RCC 7860 (cell line): ENCODE measurements around the gene ASAP2.

Experiments
- DNase-seq: peaks from one replicate; pipeline ENCODE4 v3.0.0-alpha.2; 2015; ENCODE audit warnings: low spot score
- FAIRE-seq: peaks from 2 replicates; lab custom pipeline; 2012; peaks lifted over from hg19 to GRCh38; lab: Jason Lieb, UNC

The ASAP2 gene

GRCh38 chr2:9310798-9311197 is 104.2 kb downstream of the ASAP2 start:
- DNase-seq (peak; percentile 59), FAIRE-seq (peak; percentile 8)

DNA sequence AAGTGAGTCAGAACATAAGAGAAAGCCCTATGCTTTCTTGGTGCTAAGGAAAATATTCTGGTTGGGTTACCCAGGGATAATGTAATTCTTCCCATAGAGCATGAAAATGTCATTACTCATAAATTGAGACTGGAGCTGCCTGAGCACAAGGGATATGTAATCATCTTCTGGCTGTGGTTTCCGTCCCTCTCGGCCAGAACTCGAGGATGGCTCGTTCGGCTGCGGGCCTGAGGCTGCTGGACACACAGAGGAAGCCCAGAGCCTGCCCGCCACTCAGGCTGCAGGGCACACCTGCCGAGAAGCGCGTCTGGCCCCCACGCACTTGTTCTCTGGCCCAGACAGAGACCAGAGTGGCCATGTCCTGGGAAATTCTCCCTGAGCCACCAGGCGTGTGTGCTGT is 104.9 kb downstream of the ASAP2 start:
- peak; percentile 92 for DNase-seq
- FAIRE-seq, result peak; percentile 91

DNA sequence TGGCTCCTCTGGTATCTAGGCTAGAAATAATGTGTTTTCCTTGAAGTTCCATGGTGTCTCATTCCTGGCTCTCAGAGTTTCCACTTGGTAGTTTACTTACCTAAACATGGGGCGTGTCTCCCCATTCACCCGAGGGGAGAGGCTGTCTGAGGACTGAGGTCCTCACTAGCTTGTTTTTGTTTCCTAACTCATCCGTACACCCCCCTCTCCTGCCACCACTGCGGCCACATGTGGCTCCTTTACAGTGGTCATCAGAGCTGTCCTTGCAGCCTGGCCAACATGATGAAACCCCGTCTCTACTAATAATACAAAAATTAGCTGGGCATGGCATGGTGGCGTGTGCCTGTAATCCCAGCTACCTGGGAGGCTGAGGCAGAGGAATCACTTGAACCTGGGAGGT is 106.0 kb downstream of the ASAP2 start:
- DNase-seq, result no peak
- no peak for FAIRE-seq

DNA sequence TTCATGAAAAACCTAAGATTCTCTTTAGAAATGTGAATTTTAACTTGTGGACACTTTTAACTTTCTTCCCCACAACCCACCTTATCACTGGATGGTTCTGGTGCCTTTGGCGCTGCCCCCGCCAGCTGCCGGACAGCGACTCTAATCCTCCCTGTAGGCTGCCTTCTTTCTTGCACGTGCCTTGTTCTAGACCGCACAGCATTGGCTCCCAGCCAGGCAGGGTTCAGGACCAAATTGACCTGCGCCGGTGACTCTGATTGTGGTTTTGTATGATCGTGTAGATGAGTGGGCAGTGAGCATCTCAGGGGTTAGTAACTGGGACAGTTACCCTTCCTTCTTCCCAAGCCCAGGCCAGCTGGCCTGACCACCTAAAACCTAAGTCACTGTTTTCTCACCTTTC is 106.8 kb downstream of the ASAP2 start:
- FAIRE-seq, result peak; percentile 91
- DNase-seq, result peak; percentile 94

DNA sequence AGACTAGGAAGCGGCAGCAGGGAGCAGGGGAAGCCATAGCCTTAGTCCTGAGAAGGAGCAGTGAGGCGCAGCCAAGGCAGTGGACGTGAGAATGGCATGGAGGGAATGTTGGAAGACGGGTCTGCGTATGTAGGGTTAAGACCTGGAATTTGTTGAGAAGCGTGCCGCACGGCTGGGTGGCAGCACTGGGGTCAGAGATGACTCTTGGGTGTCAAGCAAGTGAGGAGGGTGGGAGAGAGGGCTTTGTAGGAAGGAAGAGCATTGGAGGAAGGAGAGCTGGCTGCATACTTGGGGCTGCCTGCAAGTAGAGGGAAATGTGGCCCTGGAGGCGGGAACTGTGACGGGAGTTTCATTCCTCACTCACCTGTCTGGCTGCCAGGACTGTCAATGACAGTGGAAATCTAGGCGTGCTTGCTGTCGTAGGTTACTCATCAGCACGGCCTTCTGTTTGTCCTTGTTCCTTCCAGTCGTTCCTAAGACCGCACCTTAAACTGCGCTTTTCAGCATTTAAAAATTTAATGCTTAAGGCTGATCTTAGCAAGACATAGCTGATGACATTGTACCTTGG is 108.8 kb downstream of the ASAP2 start:
- FAIRE-seq, result no peak
- no peak for DNase-seq

DNA sequence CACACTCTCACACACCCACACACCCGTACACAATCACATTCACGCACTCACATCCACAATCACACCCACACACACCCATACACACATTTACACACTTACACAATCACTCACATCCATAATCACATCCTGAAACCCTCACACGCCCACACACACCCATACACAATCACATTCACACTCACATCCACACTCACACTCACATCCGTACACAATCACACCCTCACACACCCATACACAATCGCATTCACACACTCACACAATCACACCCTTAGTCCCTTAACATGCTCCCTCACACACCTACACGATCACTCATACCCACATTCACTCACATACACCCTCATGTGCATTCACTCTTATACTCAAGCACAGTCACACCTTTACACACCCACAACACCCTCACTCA is 110.9 kb downstream of the ASAP2 start:
- FAIRE-seq (no peak), DNase-seq (no peak)

- DNase-seq (no peak), FAIRE-seq (no peak)
These were observed 112.1 kb downstream of the ASAP2 start for GRCh38 chr2:9318461-9319337.

DNA sequence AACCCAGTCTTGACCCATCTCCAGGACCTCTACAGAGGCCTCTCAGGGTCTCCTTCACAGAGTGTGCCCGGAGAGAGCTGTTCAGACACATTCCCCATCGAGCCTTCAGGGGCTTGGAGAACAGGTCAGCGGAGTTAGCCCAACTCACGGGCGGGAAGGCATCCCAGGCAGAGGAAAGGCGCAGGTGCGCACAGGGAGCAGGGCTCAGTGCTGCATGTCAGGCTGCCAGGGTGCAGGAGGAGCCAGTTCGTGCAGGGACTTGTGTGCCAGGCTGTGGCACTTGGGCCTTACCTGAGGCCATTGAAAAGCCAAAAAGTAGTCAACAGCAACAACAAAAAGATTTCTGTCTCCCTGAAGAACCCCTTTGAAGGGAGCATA is 112.7 kb downstream of the ASAP2 start:
- no peak for DNase-seq
- no peak for FAIRE-seq

DNA sequence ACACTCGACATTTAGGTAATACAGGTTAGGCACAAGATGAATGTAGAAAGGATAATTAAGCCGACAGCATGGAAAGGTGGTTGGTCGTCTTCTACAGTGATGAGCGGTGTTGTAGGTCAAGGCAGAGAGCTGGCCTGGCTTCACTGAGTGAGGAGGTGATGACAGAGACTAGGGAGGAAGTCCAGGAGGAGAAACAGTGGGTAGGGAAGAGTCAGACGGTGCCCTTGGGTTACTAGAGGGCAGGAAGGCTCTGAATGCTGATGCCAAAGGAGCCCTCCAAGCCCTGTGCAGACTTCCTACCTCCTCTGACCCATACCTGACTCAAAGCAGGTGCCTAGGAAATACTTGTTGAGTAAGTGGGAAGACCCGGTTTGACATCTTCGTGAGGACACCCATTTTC is 116.0 kb downstream of the ASAP2 start:
- FAIRE-seq (no peak), DNase-seq (no peak)

- DNase-seq (no peak), FAIRE-seq (no peak)
These were observed 118.8 kb downstream of the ASAP2 start for GRCh38 chr2:9325428-9325827.

GRCh38 chr2:9326975-9327374 is 120.4 kb downstream of the ASAP2 start:
- FAIRE-seq (no peak), DNase-seq (peak; percentile 6)

GRCh38 chr2:9327873-9328352 is 121.3 kb downstream of the ASAP2 start:
- no peak for FAIRE-seq
- DNase-seq, result no peak

DNA sequence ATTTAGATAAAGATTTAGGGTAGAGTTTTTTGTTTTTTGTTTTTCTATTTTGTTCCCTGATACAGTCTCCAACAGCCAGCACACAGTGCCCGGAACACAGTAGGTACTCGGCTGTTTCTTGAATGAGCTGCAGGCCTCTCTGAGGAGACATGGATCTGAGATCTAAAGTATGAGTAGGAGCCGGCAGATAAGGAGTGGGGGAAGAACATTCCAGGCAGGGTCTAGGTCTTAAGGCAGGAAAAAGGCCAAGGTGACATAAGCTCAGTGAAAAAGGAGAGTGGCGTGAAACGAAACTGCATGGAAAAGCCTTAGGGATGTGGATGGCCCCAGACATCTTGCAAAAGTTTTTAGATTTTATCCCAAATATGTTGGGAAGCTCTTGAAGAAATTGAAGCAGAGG is 122.3 kb downstream of the ASAP2 start:
- no peak for FAIRE-seq
- no peak for DNase-seq

DNA sequence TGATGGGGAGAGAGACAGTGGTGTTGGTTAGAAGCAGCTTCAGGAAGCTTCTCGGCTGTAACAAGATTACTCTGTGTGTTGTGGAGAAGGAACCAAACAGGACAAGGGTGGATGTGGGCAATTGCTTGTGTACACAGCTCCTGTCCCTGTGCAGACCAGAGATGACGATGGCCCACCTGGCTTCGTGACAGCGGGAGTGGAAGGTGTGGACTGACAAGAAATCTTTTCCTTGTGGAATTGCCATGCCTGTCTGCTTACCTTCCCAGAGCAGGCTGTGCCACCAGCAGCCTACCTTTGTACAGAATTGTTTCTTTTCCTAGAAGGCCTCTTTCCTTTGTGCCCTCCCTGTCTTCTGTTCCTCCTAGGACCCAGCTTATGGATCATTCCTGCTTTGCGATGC is 122.9 kb downstream of the ASAP2 start:
- no peak for FAIRE-seq

GRCh38 chr2:9330612-9331270 is 124.1 kb downstream of the ASAP2 start:
- DNase-seq (no peak), FAIRE-seq (no peak)

More for the DNA sequence above, 122.9 kb downstream of the ASAP2 start:
- no peak for DNase-seq

GRCh38 chr2:9331704-9332103 is 125.1 kb downstream of the ASAP2 start:
- FAIRE-seq (no peak), DNase-seq (no peak)

DNA sequence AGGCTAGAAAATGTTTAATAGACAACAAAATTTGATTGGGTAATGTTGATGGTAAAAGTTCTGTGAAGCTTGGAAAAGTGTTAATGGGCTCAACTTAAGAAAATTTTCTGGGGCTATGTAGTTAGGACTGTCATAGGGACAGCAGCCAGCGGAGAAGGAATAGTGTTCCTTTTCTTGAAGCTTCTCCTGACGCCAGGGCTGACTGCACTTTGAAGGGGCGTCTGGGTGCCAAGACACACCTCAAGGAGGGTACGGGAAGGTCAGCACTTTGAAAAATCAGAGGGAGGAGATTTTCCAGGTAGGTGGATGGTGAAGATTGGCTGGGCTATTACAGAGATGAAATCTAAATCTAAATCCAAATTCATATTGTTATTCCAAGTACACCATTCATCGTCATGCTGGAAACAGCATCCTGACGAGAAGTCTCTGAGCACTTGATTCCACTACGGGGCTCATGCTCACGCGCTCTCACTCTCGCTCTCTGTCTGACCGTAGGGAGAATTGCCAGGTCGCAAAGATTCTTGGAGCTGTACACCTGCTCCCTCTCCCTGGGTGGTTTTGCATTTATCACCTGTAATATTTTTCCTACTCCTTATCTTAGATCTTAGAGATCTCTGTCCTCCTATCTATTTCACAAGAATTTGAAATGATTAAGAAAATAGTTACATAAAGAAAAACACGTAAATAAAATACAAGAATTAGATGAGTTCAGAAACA is 125.7 kb downstream of the ASAP2 start:
- no peak for FAIRE-seq
- DNase-seq, result no peak

DNA sequence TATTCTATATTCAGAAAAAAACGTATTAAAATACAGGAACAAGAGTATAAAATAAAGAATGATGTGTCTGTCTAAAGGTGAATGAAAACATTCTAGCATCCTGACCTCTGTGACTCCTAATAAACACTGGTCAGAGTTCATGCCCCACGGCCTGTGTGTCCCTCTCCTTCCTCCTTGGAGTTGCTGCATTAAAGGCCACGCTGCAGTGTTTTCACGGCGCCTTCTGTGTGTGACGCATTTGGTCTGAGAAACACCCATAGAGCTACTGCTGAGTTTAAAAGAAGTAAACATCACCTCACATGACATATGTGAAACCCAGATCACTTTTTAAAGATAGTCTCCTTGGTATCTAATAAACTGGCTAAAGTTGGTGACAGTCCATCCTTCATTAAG is 126.2 kb downstream of the ASAP2 start:
- FAIRE-seq, result no peak
- no peak for DNase-seq

DNA sequence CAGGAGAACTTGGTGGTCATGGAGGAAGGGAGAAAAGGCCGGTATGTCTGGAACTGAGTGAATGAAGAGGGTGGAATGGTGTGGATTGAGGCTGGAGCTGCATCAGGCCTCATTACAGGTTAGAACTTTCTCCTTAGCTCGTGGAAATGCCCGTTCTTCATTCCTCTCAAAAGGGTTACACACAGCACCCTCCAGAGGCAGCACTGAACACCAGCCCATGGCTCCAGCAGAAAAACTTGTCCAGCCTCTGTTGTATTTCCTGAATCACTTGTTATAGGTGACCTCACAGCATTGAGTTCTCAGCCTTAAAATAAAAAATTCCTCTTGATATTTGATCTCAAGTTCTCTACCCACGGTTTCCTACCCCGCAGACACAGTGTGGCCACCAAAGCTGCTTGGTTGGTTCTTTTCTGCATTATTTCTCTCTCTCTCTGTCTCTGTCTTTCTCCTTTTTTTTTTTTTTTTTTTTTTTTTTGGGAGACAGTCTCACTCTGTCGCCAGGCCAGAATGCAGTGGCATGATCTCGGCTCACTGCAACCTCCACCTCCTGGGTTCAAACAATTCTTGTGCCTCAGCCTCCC is 127.1 kb downstream of the ASAP2 start:
- FAIRE-seq, result peak; percentile 30
- DNase-seq, result peak; percentile 75

GRCh38 chr2:9334761-9335160 is 128.1 kb downstream of the ASAP2 start:
- FAIRE-seq (no peak), DNase-seq (no peak)

- FAIRE-seq (no peak), DNase-seq (no peak)
These were observed 128.8 kb downstream of the ASAP2 start for GRCh38 chr2:9335322-9335832.
